Measurements from ENCODE around the gene CBL. TPM values are rescaled to one million over a fixed set of nuclear protein-coding genes. Genes with fewer than 3 reads are reported as not detected.
"Not testable (repeated sequence)": the region's sequence is repeated elsewhere in the genome, so short reads cannot be mapped to it uniquely, and the experiment has no call there.

Gene CBL
- total RNA-seq, 2 experiments from 2014 or later, result 25.3 to 25.7 TPM

GRCh38 chr11:119188067-119188466 lies 18.1 kb upstream of the CBL start:
- CTCF ChIA-PET, result interaction anchor here (1.0 kb wide), 1 partner anchor 55 kb away, joined by 3 read pairs; no protein-coding TSS in a partner anchor
- H3K4me3 Mint-ChIP-seq, result no peak overlapping the region

GRCh38 chr11:119188887-119189286 lies 17.3 kb upstream of the CBL start:
- DNase-seq, result no peak
- peaks cover 6% of the 10 kb centered on the region for H3K4me1 Mint-ChIP-seq (ENCODE audit: low read depth)
- no peak overlapping the region for H3K27ac Mint-ChIP-seq
- no peaks in the 10 kb centered on the region for H3K9me3 Mint-ChIP-seq
- CTCF ChIA-PET, result interaction anchor here (1.0 kb wide), 1 partner anchor 55 kb away, joined by 3 read pairs; no protein-coding TSS in a partner anchor
- H3K4me3 Mint-ChIP-seq, result no peak overlapping the region
- H3K27me3 Mint-ChIP-seq (ENCODE audit: low read depth), result no peaks in the 10 kb centered on the region
- no peaks in the 10 kb centered on the region for H3K36me3 Mint-ChIP-seq (ENCODE audit: low read depth)
- intact Hi-C loops (cut with micrococcal nuclease), result no loop called here

More at GRCh38 chr11:119188067-119188466, 18.1 kb upstream of the CBL start:
- intact Hi-C loops (cut with micrococcal nuclease), result no loop called here
- no peak overlapping the region for H3K27ac Mint-ChIP-seq
- H3K27me3 Mint-ChIP-seq (ENCODE audit: low read depth), result no peaks in the 10 kb centered on the region
- no peak for DNase-seq
- H3K9me3 Mint-ChIP-seq, result no peaks in the 10 kb centered on the region
- H3K36me3 Mint-ChIP-seq (ENCODE audit: low read depth), result no peaks in the 10 kb centered on the region
- H3K4me1 Mint-ChIP-seq (ENCODE audit: low read depth), result peaks cover 6% of the 10 kb centered on the region

- no peak overlapping the region for H3K4me3 Mint-ChIP-seq
- CTCF ChIA-PET, result interaction anchor here (1.3 kb wide), 1 partner anchor 19 kb away, joined by 5 read pairs; no protein-coding TSS in a partner anchor
- H3K27ac Mint-ChIP-seq, result no peak overlapping the region
These were observed 16.7 kb upstream of the CBL start for GRCh38 chr11:119189393-119189792.

GRCh38 chr11:119190531-119190930 lies 15.6 kb upstream of the CBL start:
- no peaks in the 10 kb centered on the region for H3K4me1 Mint-ChIP-seq (ENCODE audit: low read depth)
- no peak overlapping the region for H3K27ac Mint-ChIP-seq
- CTCF ChIA-PET, result interaction anchor here (0.6 to 1.3 kb wide), 5 partner anchors 17 to 731 kb away, joined by 3 to 5 read pairs (median 5); no protein-coding TSS in a partner anchor
- DNase-seq, result no peak
- no peaks in the 10 kb centered on the region for H3K9me3 Mint-ChIP-seq
- intact Hi-C loops (cut with micrococcal nuclease), result no loop called here
- no peaks in the 10 kb centered on the region for H3K36me3 Mint-ChIP-seq (ENCODE audit: low read depth)
- no peak overlapping the region for H3K4me3 Mint-ChIP-seq
- H3K27me3 Mint-ChIP-seq (ENCODE audit: low read depth), result no peaks in the 10 kb centered on the region

More at GRCh38 chr11:119189393-119189792, 16.7 kb upstream of the CBL start:
- Mint-ChIP-seq H3K36me3 (ENCODE audit: low read depth) (no peaks in the 10 kb centered on the region), H3K4me1 (ENCODE audit: low read depth) (peaks cover 4% of the 10 kb centered on the region), H3K9me3 (no peaks in the 10 kb centered on the region), H3K27me3 (ENCODE audit: low read depth) (no peaks in the 10 kb centered on the region)
- no peak for DNase-seq
- intact Hi-C loops (cut with micrococcal nuclease), result no loop called here

- H3K27me3 Mint-ChIP-seq (ENCODE audit: low read depth); H3K36me3 Mint-ChIP-seq (ENCODE audit: low read depth); H3K4me3 Mint-ChIP-seq; H3K4me1 Mint-ChIP-seq (ENCODE audit: low read depth); intact Hi-C loops (cut with micrococcal nuclease); H3K27ac Mint-ChIP-seq; DNase-seq; H3K9me3 Mint-ChIP-seq: not testable (repeated sequence)
- CTCF ChIA-PET, result interaction anchor here (0.6 to 0.9 kb wide), 7 partner anchors 9 to 732 kb away, joined by 3 to 5 read pairs (median 3); no protein-coding TSS in a partner anchor
These were observed 14.9 kb upstream of the CBL start for GRCh38 chr11:119191265-119191664.

GRCh38 chr11:119192111-119192510 lies 14.0 kb upstream of the CBL start:
- no peak overlapping the region for H3K4me3 Mint-ChIP-seq
- H3K4me1 Mint-ChIP-seq (ENCODE audit: low read depth), result no peaks in the 10 kb centered on the region
- CTCF ChIA-PET, result interaction anchor here (0.8 to 0.9 kb wide), 2 partner anchors 8 to 148 kb away, joined by 3 to 4 read pairs; no protein-coding TSS in a partner anchor
- H3K9me3 Mint-ChIP-seq, result no peaks in the 10 kb centered on the region
- H3K36me3 Mint-ChIP-seq (ENCODE audit: low read depth), result no peaks in the 10 kb centered on the region
- no peak for DNase-seq
- H3K27ac Mint-ChIP-seq, result no peak overlapping the region
- intact Hi-C loops (cut with micrococcal nuclease), result no loop called here
- no peaks in the 10 kb centered on the region for H3K27me3 Mint-ChIP-seq (ENCODE audit: low read depth)

GRCh38 chr11:119193001-119193400 lies 13.1 kb upstream of the CBL start:
- Mint-ChIP-seq H3K27me3 (ENCODE audit: low read depth) (no peaks in the 10 kb centered on the region), H3K36me3 (ENCODE audit: low read depth) (no peaks in the 10 kb centered on the region), H3K9me3 (no peaks in the 10 kb centered on the region), H3K27ac (no peak overlapping the region), H3K4me3 (no peak overlapping the region), H3K4me1 (ENCODE audit: low read depth) (no peaks in the 10 kb centered on the region)
- no peak for DNase-seq
- intact Hi-C loops (cut with micrococcal nuclease), result no loop called here
- CTCF ChIA-PET, result interaction anchor here (1.2 to 5.8 kb wide), 2 partner anchors 24 to 136 kb away, joined by 3 to 47 read pairs; partner anchors contain the start of genes HYOU1 and NLRX1

GRCh38 chr11:119193626-119194025 lies 12.5 kb upstream of the CBL start:
- H3K27ac Mint-ChIP-seq, result no peak overlapping the region
- H3K27me3 Mint-ChIP-seq (ENCODE audit: low read depth), result no peaks in the 10 kb centered on the region
- no peaks in the 10 kb centered on the region for H3K9me3 Mint-ChIP-seq
- CTCF ChIA-PET, result interaction anchor here (1.2 to 5.8 kb wide), 2 partner anchors 25 to 137 kb away, joined by 3 to 47 read pairs; partner anchors contain the start of genes HYOU1 and NLRX1
- no peak overlapping the region for H3K4me3 Mint-ChIP-seq
- intact Hi-C loops (cut with micrococcal nuclease), result no loop called here
- DNase-seq, result no peak
- no peaks in the 10 kb centered on the region for H3K4me1 Mint-ChIP-seq (ENCODE audit: low read depth)
- H3K36me3 Mint-ChIP-seq (ENCODE audit: low read depth), result no peaks in the 10 kb centered on the region

GRCh38 chr11:119194811-119195440 lies 11.2 kb upstream of the CBL start:
- CTCF ChIA-PET, result interaction anchor here (0.6 to 5.8 kb wide), 7 partner anchors 9 to 128 kb away, joined by 3 to 47 read pairs (median 4); partner anchors contain the start of gene NLRX1
- intact Hi-C loops (cut with micrococcal nuclease), result loop anchor here (5.0 kb wide), 1 partner anchor 48 kb away; the partner anchor contains the start of gene ABCG4

GRCh38 chr11:119195680-119196079 lies 10.5 kb upstream of the CBL start:
- Mint-ChIP-seq H3K9me3 (no peaks in the 10 kb centered on the region), H3K27ac (no peak overlapping the region), H3K4me3 (no peak overlapping the region), H3K4me1 (ENCODE audit: low read depth) (no peaks in the 10 kb centered on the region), H3K36me3 (ENCODE audit: low read depth) (no peaks in the 10 kb centered on the region), H3K27me3 (ENCODE audit: low read depth) (no peaks in the 10 kb centered on the region)
- intact Hi-C loops (cut with micrococcal nuclease), result loop anchor here (2.0 to 5.0 kb wide), 3 partner anchors 48 to 139 kb away; partner anchors contain the start of genes ABCG4 and HYOU1
- no peak for DNase-seq
- CTCF ChIA-PET, result interaction anchor here (0.6 to 5.8 kb wide), 22 partner anchors 8 to 491 kb away, joined by 3 to 47 read pairs (median 4); partner anchors contain the start of genes CBL, NLRX1 and VPS11

More at GRCh38 chr11:119194811-119195440, 11.2 kb upstream of the CBL start:
- no peak for DNase-seq
- H3K9me3 Mint-ChIP-seq, result no peaks in the 10 kb centered on the region
- H3K27me3 Mint-ChIP-seq (ENCODE audit: low read depth), result no peaks in the 10 kb centered on the region
- no peak overlapping the region for H3K27ac Mint-ChIP-seq
- H3K36me3 Mint-ChIP-seq (ENCODE audit: low read depth), result no peaks in the 10 kb centered on the region
- no peak overlapping the region for H3K4me3 Mint-ChIP-seq
- H3K4me1 Mint-ChIP-seq (ENCODE audit: low read depth), result no peaks in the 10 kb centered on the region

GRCh38 chr11:119196833-119197483 lies 9.2 kb upstream of the CBL start:
- Mint-ChIP-seq H3K36me3 (ENCODE audit: low read depth) (no peaks in the 10 kb centered on the region), H3K9me3 (no peaks in the 10 kb centered on the region), H3K4me3 (no peak overlapping the region), H3K27ac (no peak overlapping the region), H3K27me3 (ENCODE audit: low read depth) (no peaks in the 10 kb centered on the region), H3K4me1 (ENCODE audit: low read depth) (no peaks in the 10 kb centered on the region)
- peak; percentile 88 for DNase-seq
- intact Hi-C loops (cut with micrococcal nuclease), result loop anchor here (1.0 to 5.0 kb wide), 8 partner anchors 29 to 179 kb away; partner anchors contain the start of genes ABCG4, HYOU1, NLRX1 and RPS25
- CTCF ChIA-PET, result interaction anchor here (0.6 to 5.8 kb wide), 28 partner anchors 9 to 1170 kb away, joined by 3 to 47 read pairs (median 4); partner anchors contain the start of genes C2CD2L, CBL, NLRX1 and VPS11

- H3K36me3 Mint-ChIP-seq (ENCODE audit: low read depth), result no peaks in the 10 kb centered on the region
- no peak for DNase-seq
- H3K4me1 Mint-ChIP-seq (ENCODE audit: low read depth), result no peaks in the 10 kb centered on the region
These were observed 7.2 kb upstream of the CBL start for GRCh38 chr11:119198925-119199324.

More at GRCh38 chr11:119198925-119199324, 7.2 kb upstream of the CBL start:
- H3K27me3 Mint-ChIP-seq (ENCODE audit: low read depth), result no peaks in the 10 kb centered on the region
- H3K9me3 Mint-ChIP-seq, result no peaks in the 10 kb centered on the region
- H3K27ac Mint-ChIP-seq, result no peak overlapping the region
- CTCF ChIA-PET, result interaction anchor here (0.6 kb wide), 1 partner anchor 21 kb away, joined by 3 read pairs; no protein-coding TSS in a partner anchor
- intact Hi-C loops (cut with micrococcal nuclease), result loop anchor here (5.0 kb wide), 1 partner anchor 52 kb away; the partner anchor contains the start of gene ABCG4
- no peak overlapping the region for H3K4me3 Mint-ChIP-seq

Measured in activated naive CD4-positive, alpha-beta T cell treated with anti-CD3 and anti-CD28 coated beads for 36 hours (primary cell).